Subcutaneous abdominal adipose tissue (tissue), 5 donors: ENCODE results near the gene PPP1R16B.

Experiments
- H3K27ac ChIP-seq: one replicate; pipeline ENCODE4 v1.7.0; 2013; ENCODE audit warnings: low read depth, mild to moderate bottlenecking, inconsistent platforms, low read length, moderate library complexity
- H3K27me3 ChIP-seq, 5 donors: one replicate each; pipeline ENCODE4 v1.7.0; 2013; ENCODE audit warnings: low read length in 5 of 5, inconsistent platforms in 1 of 5; ENCODE audit not compliant: control insufficient read depth in 5 of 5, insufficient read depth in 4 of 5
- H3K36me3 ChIP-seq, 5 donors: one replicate each; pipeline ENCODE4 v1.7.0; 2013; ENCODE audit warnings: low read length in 5 of 5; ENCODE audit not compliant: control insufficient read depth in 5 of 5, insufficient read depth in 5 of 5
- H3K4me1 ChIP-seq, 5 donors: one replicate each; pipeline ENCODE4 v1.7.0; 2013; ENCODE audit warnings: low read length in 5 of 5, mild to moderate bottlenecking in 3 of 5, moderate library complexity in 1 of 5; ENCODE audit not compliant: control insufficient read depth in 5 of 5, insufficient read depth in 5 of 5
- H3K4me3 ChIP-seq, 5 donors: one replicate each; pipeline ENCODE4 v1.7.0; 2013; ENCODE audit warnings: low read length in 5 of 5, low read depth in 1 of 5
- H3K9ac ChIP-seq, 5 donors: one replicate each; pipeline ENCODE4 v1.7.0; 2013; ENCODE audit warnings: low read length in 5 of 5, mild to moderate bottlenecking in 4 of 5, moderate library complexity in 3 of 5
- H3K9me3 ChIP-seq, 5 donors: one replicate each; pipeline ENCODE4 v1.7.0; 2013; ENCODE audit warnings: low read length in 5 of 5; ENCODE audit not compliant: control insufficient read depth in 5 of 5
- donor health status: healthy.
- donor health status: healthy.
- donor health status: healthy.
- donor health status: healthy.
- donor health status: healthy.

Gene PPP1R16B

GRCh38 chr20:38831995-38832620 is 26.6 kb downstream of the PPP1R16B start:
- H3K4me3 ChIP-seq: no peak overlapping the region

GRCh38 chr20:38833154-38833856 is 27.8 kb downstream of the PPP1R16B start:
- Histone ChIP-seq H3K27me3 (peaks cover 0 to 4% (median 3%) of the 10 kb centered on the region in 5 donors), H3K27ac (no peak overlapping the region), H3K36me3 (peaks cover 0 to 15% (median 4%) of the 10 kb centered on the region in 5 donors), H3K4me1 (peaks cover 0 to 47% (median 5%) of the 10 kb centered on the region in 5 donors), H3K4me3 (no peak overlapping the region), H3K9ac (no peak overlapping the region), H3K9me3 (no peaks in the 10 kb centered on the region)

More at GRCh38 chr20:38831995-38832620, 26.6 kb downstream of the PPP1R16B start:
- Histone ChIP-seq H3K9ac (no peak overlapping the region), H3K9me3 (no peaks in the 10 kb centered on the region), H3K27ac (no peak overlapping the region), H3K36me3 (peaks cover 0 to 8% (median 0%) of the 10 kb centered on the region in 5 donors), H3K27me3 (peaks cover 0 to 4% (median 2%) of the 10 kb centered on the region in 5 donors), H3K4me1 (peaks cover 0 to 57% (median 5%) of the 10 kb centered on the region in 5 donors)

GRCh38 chr20:38833857-38834164 is 28.3 kb downstream of the PPP1R16B start:
- Histone ChIP-seq H3K9me3 (no peaks in the 10 kb centered on the region), H3K4me3 (no peak overlapping the region), H3K36me3 (peaks cover 0 to 16% (median 5%) of the 10 kb centered on the region in 5 donors), H3K27ac (no peak overlapping the region), H3K4me1 (peaks cover 0 to 42% (median 5%) of the 10 kb centered on the region in 5 donors), H3K9ac (no peak overlapping the region), H3K27me3 (peaks cover 0 to 4% (median 4%) of the 10 kb centered on the region in 5 donors)

- peaks cover 0 to 16% (median 5%) of the 10 kb centered on the region in 5 donors for H3K36me3 ChIP-seq
- no peak overlapping the region for H3K4me3 ChIP-seq
- no peak overlapping the region for H3K27ac ChIP-seq
- H3K9ac ChIP-seq: no peak overlapping the region
- peaks cover 0 to 4% (median 4%) of the 10 kb centered on the region in 5 donors for H3K27me3 ChIP-seq
- H3K9me3 ChIP-seq: no peaks in the 10 kb centered on the region
- H3K4me1 ChIP-seq: peaks cover 0 to 33% (median 3%) of the 10 kb centered on the region in 5 donors
These were observed 29.4 kb downstream of the PPP1R16B start for GRCh38 chr20:38834868-38835267.

- Histone ChIP-seq H3K36me3 (peaks cover 0 to 16% (median 5%) of the 10 kb centered on the region in 5 donors), H3K9ac (no peak overlapping the region), H3K4me3 (no peak overlapping the region), H3K9me3 (no peaks in the 10 kb centered on the region), H3K4me1 (peaks cover 0 to 33% (median 0%) of the 10 kb centered on the region in 5 donors), H3K27ac (no peak overlapping the region), H3K27me3 (peaks cover 0 to 9% (median 7%) of the 10 kb centered on the region in 5 donors)
These were observed 30.3 kb downstream of the PPP1R16B start for GRCh38 chr20:38835792-38836191.

- Histone ChIP-seq H3K4me3 (no peak overlapping the region), H3K4me1 (peaks cover 0 to 26% (median 0%) of the 10 kb centered on the region in 5 donors), H3K27ac (no peak overlapping the region), H3K27me3 (peaks cover 0 to 9% (median 4%) of the 10 kb centered on the region in 5 donors), H3K36me3 (peaks cover 0 to 16% (median 5%) of the 10 kb centered on the region in 5 donors), H3K9ac (no peak overlapping the region), H3K9me3 (no peaks in the 10 kb centered on the region)
These were observed 31.5 kb downstream of the PPP1R16B start for GRCh38 chr20:38836991-38837390.

- peaks cover 0 to 9% (median 4%) of the 10 kb centered on the region in 5 donors for H3K27me3 ChIP-seq
- peaks cover 0 to 33% (median 0%) of the 10 kb centered on the region in 5 donors for H3K4me1 ChIP-seq
- H3K27ac ChIP-seq: no peak overlapping the region
- peaks cover 0 to 16% (median 5%) of the 10 kb centered on the region in 5 donors for H3K36me3 ChIP-seq
- no peak overlapping the region for H3K9ac ChIP-seq
- no peak overlapping the region for H3K4me3 ChIP-seq
- no peaks in the 10 kb centered on the region for H3K9me3 ChIP-seq
These were observed 32.8 kb downstream of the PPP1R16B start for GRCh38 chr20:38838326-38838725.

GRCh38 chr20:38839563-38839962 is 34.1 kb downstream of the PPP1R16B start:
- H3K27me3 ChIP-seq: peaks cover 0 to 9% (median 4%) of the 10 kb centered on the region in 5 donors
- no peak overlapping the region for H3K4me3 ChIP-seq
- no peak overlapping the region for H3K9ac ChIP-seq
- no peak overlapping the region for H3K27ac ChIP-seq
- H3K9me3 ChIP-seq: no peaks in the 10 kb centered on the region
- peaks cover 0 to 16% (median 5%) of the 10 kb centered on the region in 5 donors for H3K36me3 ChIP-seq
- peaks cover 0 to 27% (median 0%) of the 10 kb centered on the region in 5 donors for H3K4me1 ChIP-seq

- H3K9me3 ChIP-seq: no peaks in the 10 kb centered on the region
- peaks cover 0 to 16% (median 5%) of the 10 kb centered on the region in 5 donors for H3K36me3 ChIP-seq
- no peak overlapping the region for H3K9ac ChIP-seq
- H3K27me3 ChIP-seq: peaks cover 0 to 9% (median 4%) of the 10 kb centered on the region in 5 donors
- no peak overlapping the region for H3K4me3 ChIP-seq
- no peak overlapping the region for H3K27ac ChIP-seq
- peaks cover 0 to 32% (median 0%) of the 10 kb centered on the region in 5 donors for H3K4me1 ChIP-seq
These were observed 34.8 kb downstream of the PPP1R16B start for GRCh38 chr20:38840053-38840893.
